Activated CD8-positive, alpha-beta T cell treated with anti-CD3 and anti-CD28 coated beads for 36 hours (primary cell): Measurements from ENCODE around the gene ANGPTL4. TPM values are rescaled to one million over a fixed set of nuclear protein-coding genes. Genes with fewer than 3 reads are reported as not detected.

Experiments
- ATAC-seq: fragments of 200-7000 bp; cut with Tn5 transposase; one replicate; pipeline ENCODE4 v1.10.0; 2021; ENCODE audit warnings: mild to moderate bottlenecking, moderate library complexity
- CTCF ChIA-PET: fragments of 350-600 bp; sonication (Branson Sonifier 250); formaldehyde crosslinking; loops from one replicate; lab custom pipeline; 2021; ENCODE audit warnings: antibody characterized with exemption; lab: Charles Lee
- POLR2A ChIA-PET: fragments of 350-600 bp; sonication (Branson Sonifier 250); formaldehyde crosslinking; loops from one replicate; lab custom pipeline; 2021; ENCODE audit warnings: antibody characterized with exemption; lab: Charles Lee
- DNase-seq: peaks from one replicate; pipeline ENCODE4 v3.0.0-alpha.2; 2020
- H3K27ac Mint-ChIP-seq: one replicate; pipeline ENCODE4 v1.8.0; 2021; ENCODE audit warnings: mild to moderate bottlenecking, mixed read lengths
- H3K27me3 Mint-ChIP-seq: one replicate; pipeline ENCODE4 v1.8.0; 2021; ENCODE audit warnings: mixed read lengths
- H3K36me3 Mint-ChIP-seq: one replicate; pipeline ENCODE4 v1.8.0; 2021; ENCODE audit warnings: low read depth, mixed read lengths
- H3K4me1 Mint-ChIP-seq: one replicate; pipeline ENCODE4 v1.8.0; 2021; ENCODE audit warnings: low read depth, mixed read lengths
- H3K4me3 Mint-ChIP-seq: one replicate; pipeline ENCODE4 v1.8.0; 2021; ENCODE audit warnings: mild to moderate bottlenecking, moderate library complexity, mixed read lengths
- H3K9me3 Mint-ChIP-seq: one replicate; pipeline ENCODE4 v1.8.0; 2021; ENCODE audit warnings: mixed read lengths
- CTCF ChIP-seq: fragments of 200-600 bp; IDR thresholded peaks from one replicate; pipeline ENCODE4 v1.8.0; 2022; ENCODE audit warnings: antibody characterized with exemption, mild to moderate bottlenecking
- intact Hi-C: fragments of 100-400 bp; cut with micrococcal nuclease; formaldehyde crosslinking; loops from one replicate; pipeline ENCODE4 v1.10.0; 2022
- total RNA-seq, 2 experiments: library from RNA; stranded (reverse); gene quantifications; one replicate each; pipeline ENCODE4 v1.2.3, GENCODE V29; 2021

ANGPTL4 gene
- total RNA-seq, 2 experiments from 2014 or later = 26.8 to 27.8 TPM

GRCh38 chr19:8387688-8388611, 24.0 kb downstream of the ANGPTL4 start:
- peaks cover 1% of the 10 kb centered on the region for H3K9me3 Mint-ChIP-seq
- ATAC-seq (no peak), DNase-seq (no peak)
- H3K4me3 Mint-ChIP-seq = peak overlapping the region; percentile 47
- intact Hi-C loops = no loop called here
- peaks cover 4% of the 10 kb centered on the region for H3K36me3 Mint-ChIP-seq
- no peak overlapping the region for H3K27ac Mint-ChIP-seq
- TF ChIP-seq CTCF = no peak
- CTCF ChIA-PET = no interaction called here
- peaks cover 24% of the 10 kb centered on the region for H3K4me1 Mint-ChIP-seq
- no peaks in the 10 kb centered on the region for H3K27me3 Mint-ChIP-seq
- POLR2A ChIA-PET = interaction anchor here (0.6 kb wide), 1 partner anchor 30 kb away, joined by 3 read pairs; no protein-coding TSS in a partner anchor

GRCh38 chr19:8388612-8388958, 24.6 kb downstream of the ANGPTL4 start:
- intact Hi-C loops = no loop called here
- no peak for ATAC-seq
- DNase-seq = no peak
- peaks cover 1% of the 10 kb centered on the region for H3K9me3 Mint-ChIP-seq
- CTCF ChIA-PET = no interaction called here
- peaks cover 4% of the 10 kb centered on the region for H3K36me3 Mint-ChIP-seq
- no peak for TF ChIP-seq CTCF
- peaks cover 26% of the 10 kb centered on the region for H3K4me1 Mint-ChIP-seq
- POLR2A ChIA-PET = interaction anchor here (0.6 kb wide), 1 partner anchor 30 kb away, joined by 3 read pairs; no protein-coding TSS in a partner anchor
- no peaks in the 10 kb centered on the region for H3K27me3 Mint-ChIP-seq
- H3K27ac Mint-ChIP-seq = no peak overlapping the region
- H3K4me3 Mint-ChIP-seq = peak overlapping the region; percentile 17

- DNase-seq (peak; percentile 100), ATAC-seq (peak; percentile 90)
- H3K27ac Mint-ChIP-seq = peak within 1 kb of the TSS; percentile 98
- peaks cover 26% of the 10 kb centered on the region for H3K4me1 Mint-ChIP-seq
- ChIA-PET CTCF (interaction anchor here (0.7 to 7.5 kb wide), 5 partner anchors 22 to 122 kb away, joined by 3 to 66 read pairs (median 3); partner anchors contain the start of gene MARCHF2), POLR2A (interaction anchor here (1.5 to 2.5 kb wide), 3 partner anchors 28 to 47 kb away, joined by 4 to 7 read pairs (median 5); partner anchors contain the start of gene KANK3)
- H3K9me3 Mint-ChIP-seq = peaks cover 1% of the 10 kb centered on the region
- H3K4me3 Mint-ChIP-seq = peak within 1 kb of the TSS; percentile 94
- intact Hi-C loops = loop anchor here (5.0 kb wide), 1 partner anchor 38 kb away; no protein-coding TSS in a partner anchor
- no peaks in the 10 kb centered on the region for H3K27me3 Mint-ChIP-seq
- TF ChIP-seq CTCF = no peak
- peaks cover 4% of the 10 kb centered on the region for H3K36me3 Mint-ChIP-seq
Observed at GRCh38 chr19:8389891-8390616, 26.1 kb downstream of the ANGPTL4 start, which contains the start of gene RAB11B. Gene RAB11B (plus strand): TSS chr19:8390360. CDS start chr19:8390417, 57 bp downstream.

GRCh38 chr19:8390617-8390981, 26.6 kb downstream of the ANGPTL4 start:
- Mint-ChIP-seq H3K9me3 (peaks cover 1% of the 10 kb centered on the region), H3K4me3 (peak overlapping the region; percentile 94), H3K27me3 (no peaks in the 10 kb centered on the region), H3K36me3 (peaks cover 5% of the 10 kb centered on the region), H3K27ac (peak overlapping the region; percentile 61), H3K4me1 (peaks cover 31% of the 10 kb centered on the region)
- ChIA-PET CTCF (interaction anchor here (0.7 to 7.5 kb wide), 7 partner anchors 13 to 190 kb away, joined by 3 to 66 read pairs (median 3); partner anchors contain the start of gene MARCHF2), POLR2A (interaction anchor here (1.3 to 2.5 kb wide), 4 partner anchors 15 to 47 kb away, joined by 4 to 7 read pairs (median 5); partner anchors contain the start of gene KANK3)
- intact Hi-C loops = loop anchor here (5.0 kb wide), 1 partner anchor 38 kb away; no protein-coding TSS in a partner anchor
- no peak for TF ChIP-seq CTCF
- ATAC-seq (peak; percentile 72), DNase-seq (peak; percentile 96)
